ENCODE results near the gene MAP4K4.

DNA sequence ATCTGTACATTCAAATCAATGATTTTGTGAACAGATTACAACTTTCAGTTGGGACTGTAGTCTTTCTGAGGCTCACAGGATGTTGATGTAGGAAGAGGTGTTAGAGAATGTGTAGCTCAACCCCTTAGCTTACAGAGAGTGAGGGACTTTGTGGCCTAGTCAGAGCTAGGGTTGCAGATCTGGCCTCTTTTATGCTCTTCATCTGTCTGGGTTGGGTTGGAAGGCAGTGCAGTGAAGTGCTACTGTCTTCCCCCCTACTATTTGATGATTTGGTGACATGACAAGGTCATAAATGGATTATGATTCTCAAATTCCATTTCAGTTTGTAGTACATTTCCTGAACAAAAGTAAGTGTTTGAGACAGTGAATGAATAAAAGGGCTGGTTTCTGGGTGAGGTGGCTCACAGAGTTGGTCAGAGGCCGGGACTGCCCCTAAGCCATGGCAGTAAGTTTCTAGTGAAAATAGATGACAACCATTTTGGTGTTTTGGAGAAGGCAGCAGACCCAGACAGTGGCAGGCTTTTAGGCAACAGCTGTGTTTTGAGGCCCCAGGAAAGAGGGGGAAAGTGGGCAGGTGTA lies 21.6 kb downstream of the MAP4K4 start:
- TF ChIP-seq, protein P1, sequence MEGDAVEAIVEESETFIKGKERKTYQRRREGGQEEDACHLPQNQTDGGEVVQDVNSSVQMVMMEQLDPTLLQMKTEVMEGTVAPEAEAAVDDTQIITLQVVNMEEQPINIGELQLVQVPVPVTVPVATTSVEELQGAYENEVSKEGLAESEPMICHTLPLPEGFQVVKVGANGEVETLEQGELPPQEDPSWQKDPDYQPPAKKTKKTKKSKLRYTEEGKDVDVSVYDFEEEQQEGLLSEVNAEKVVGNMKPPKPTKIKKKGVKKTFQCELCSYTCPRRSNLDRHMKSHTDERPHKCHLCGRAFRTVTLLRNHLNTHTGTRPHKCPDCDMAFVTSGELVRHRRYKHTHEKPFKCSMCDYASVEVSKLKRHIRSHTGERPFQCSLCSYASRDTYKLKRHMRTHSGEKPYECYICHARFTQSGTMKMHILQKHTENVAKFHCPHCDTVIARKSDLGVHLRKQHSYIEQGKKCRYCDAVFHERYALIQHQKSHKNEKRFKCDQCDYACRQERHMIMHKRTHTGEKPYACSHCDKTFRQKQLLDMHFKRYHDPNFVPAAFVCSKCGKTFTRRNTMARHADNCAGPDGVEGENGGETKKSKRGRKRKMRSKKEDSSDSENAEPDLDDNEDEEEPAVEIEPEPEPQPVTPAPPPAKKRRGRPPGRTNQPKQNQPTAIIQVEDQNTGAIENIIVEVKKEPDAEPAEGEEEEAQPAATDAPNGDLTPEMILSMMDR (IDR thresholded peaks at IDR 0.05) = no peak
- no peak for TF ChIP-seq POLR2A (IDR thresholded peaks at IDR 0.05)

Measured in lower leg skin (tissue), 3 donors.